Measurements from ENCODE around the gene LRRC75B.
A peak's percentile ranks its signal among the peaks of the same experiment; 100 is the strongest.
"Not testable (repeated sequence)": the region's sequence is repeated elsewhere in the genome, so short reads cannot be mapped to it uniquely, and the experiment has no call there.

The LRRC75B gene

GRCh38 chr22:24559471-24559870 is 33.4 kb downstream of the LRRC75B start:
- no peak for DNase-seq (ENCODE audit: low read depth)
- in situ Hi-C loops (cut with HindIII; ENCODE audit: low sequenced_read_pairs): no loop called here
- no peak for TF ChIP-seq CTCF (IDR thresholded peaks at IDR 0.05; ENCODE audit: low read depth, low read length, missing control alignments)
- H3K4me3 ChIP-seq (ENCODE audit: low read depth, low read length): no peak overlapping the region

- peak; percentile 11 for TF ChIP-seq CTCF (IDR thresholded peaks at IDR 0.05; ENCODE audit: low read depth, low read length, missing control alignments)
- peak; percentile 97 for DNase-seq (ENCODE audit: low read depth)
- in situ Hi-C loops (cut with HindIII; ENCODE audit: low sequenced_read_pairs): no loop called here
- peak within 1 kb of the TSS; percentile 100 for H3K4me3 ChIP-seq (ENCODE audit: low read depth, low read length)
Observed at GRCh38 chr22:24555165-24556039, 37.5 kb downstream of the LRRC75B start, which contains the start of gene SNRPD3. SNRPD3 (plus strand) TSS chr22:24555999; CDS start chr22:24557675, 1,676 bp downstream.

GRCh38 chr22:24554313-24555164 is 38.3 kb downstream of the LRRC75B start, which contains the start of gene GUCD1:
GUCD1 (minus strand) TSS chr22:24555138; CDS start chr22:24554991, 147 bp downstream.
- H3K4me3 ChIP-seq (ENCODE audit: low read depth, low read length): peak within 1 kb of the TSS; percentile 100
- in situ Hi-C loops (cut with HindIII; ENCODE audit: low sequenced_read_pairs): no loop called here
- no peak for DNase-seq (ENCODE audit: low read depth)
- no peak for TF ChIP-seq CTCF (IDR thresholded peaks at IDR 0.05; ENCODE audit: low read depth, low read length, missing control alignments)

GRCh38 chr22:24553597-24554312 is 39.1 kb downstream of the LRRC75B start:
- in situ Hi-C loops (cut with HindIII; ENCODE audit: low sequenced_read_pairs): no loop called here
- H3K4me3 ChIP-seq (ENCODE audit: low read depth, low read length): peak overlapping the region; percentile 100
- no peak for DNase-seq (ENCODE audit: low read depth)
- TF ChIP-seq CTCF (IDR thresholded peaks at IDR 0.05; ENCODE audit: low read depth, low read length, missing control alignments): no peak

GRCh38 chr22:24552503-24553286 is 40.2 kb downstream of the LRRC75B start:
- DNase-seq (ENCODE audit: low read depth); H3K4me3 ChIP-seq (ENCODE audit: low read depth, low read length); in situ Hi-C loops (cut with HindIII; ENCODE audit: low sequenced_read_pairs): not testable (repeated sequence)

GRCh38 chr22:24550902-24551435 is 41.9 kb downstream of the LRRC75B start:
- TF ChIP-seq CTCF (IDR thresholded peaks at IDR 0.05; ENCODE audit: low read depth, low read length, missing control alignments): no peak
- in situ Hi-C loops (cut with HindIII; ENCODE audit: low sequenced_read_pairs): no loop called here
- no peak overlapping the region for H3K4me3 ChIP-seq (ENCODE audit: low read depth, low read length)
- no peak for DNase-seq (ENCODE audit: low read depth)

All from astrocyte of the cerebellum (primary cell).